HepG2 (cell line): ENCODE measurements around the gene TBC1D2B. TPM values are rescaled to one million over a fixed set of nuclear protein-coding genes. Genes with fewer than 3 reads are reported as not detected.
A peak's percentile ranks its signal among the peaks of the same experiment; 100 is the strongest.

ENCODE experiments used
- DR1 ChIP-seq: sonication (generic); formaldehyde crosslinking; IDR thresholded peaks from 2 replicates; pipeline ENCODE4 v1.8.0; 2021; ENCODE audit warnings: mild to moderate bottlenecking, missing genetic modification reagents, inconsistent platforms
- IRX3 ChIP-seq: sonication (generic); formaldehyde crosslinking; IDR thresholded peaks from 2 replicates; pipeline ENCODE4 v1.8.1; 2023; ENCODE audit warnings: mild to moderate bottlenecking, low read depth, missing genetic modification reagents, borderline replicate concordance
- KDM5A ChIP-seq: fragments of 200-600 bp; sonication (generic); IDR thresholded peaks from 2 replicates; pipeline ENCODE4 v1.7.0; 2018; ENCODE audit warnings: antibody characterized with exemption, mild to moderate bottlenecking, low read length, borderline replicate concordance
- MLLT10 ChIP-seq: sonication (generic); formaldehyde crosslinking; IDR thresholded peaks from 2 replicates; pipeline ENCODE4 v1.4.0; 2020; ENCODE audit warnings: missing genetic modification reagents
- NFYB ChIP-seq: sonication (generic); formaldehyde crosslinking; IDR thresholded peaks from 2 replicates; pipeline ENCODE4 v1.4.0; 2020; ENCODE audit warnings: missing genetic modification reagents
- REL ChIP-seq: sonication (generic); formaldehyde crosslinking; conservative IDR thresholded peaks from 2 replicates; pipeline ENCODE4 v1.8.0; 2022; ENCODE audit warnings: mild to moderate bottlenecking, missing genetic modification reagents, moderate library complexity
- SAP130 ChIP-seq: IDR thresholded peaks from 2 replicates; pipeline ENCODE4 v1.6.1; 2016; ENCODE audit warnings: low read depth
- ZMAT3 ChIP-seq: sonication (generic); formaldehyde crosslinking; conservative IDR thresholded peaks from 2 replicates; pipeline ENCODE4 v1.7.0; 2021; ENCODE audit warnings: missing genetic modification reagents
- ZMYM4 ChIP-seq: sonication (generic); formaldehyde crosslinking; IDR thresholded peaks from 2 replicates; pipeline ENCODE4 v1.8.1; 2023; ENCODE audit warnings: mild to moderate bottlenecking, missing genetic modification reagents
- ZNF329 ChIP-seq: sonication (generic); formaldehyde crosslinking; IDR thresholded peaks from 2 replicates; pipeline ENCODE4 v1.9.0; 2021; ENCODE audit warnings: low read depth, mild to moderate bottlenecking, missing genetic modification reagents
- ZNF333 ChIP-seq: sonication (generic); formaldehyde crosslinking; IDR thresholded peaks from 2 replicates; pipeline ENCODE4 v1.4.0; 2020; ENCODE audit warnings: mild to moderate bottlenecking, missing genetic modification reagents, borderline replicate concordance
- ZNF367 ChIP-seq: sonication (generic); formaldehyde crosslinking; IDR thresholded peaks from 2 replicates; pipeline ENCODE4 v1.4.0; 2020; ENCODE audit warnings: missing genetic modification reagents, borderline replicate concordance
- ZNF496 ChIP-seq: sonication (generic); formaldehyde crosslinking; IDR thresholded peaks from 2 replicates; pipeline ENCODE4 v1.8.1; 2023; ENCODE audit warnings: mild to moderate bottlenecking, moderate library complexity, missing genetic modification reagents; ENCODE audit not compliant: insufficient replicate concordance
- ZNF549 ChIP-seq: sonication (generic); formaldehyde crosslinking; IDR thresholded peaks from 2 replicates; pipeline ENCODE4 v1.5.0; 2020; ENCODE audit warnings: missing genetic modification reagents
- ZSCAN30 ChIP-seq: sonication (generic); formaldehyde crosslinking; IDR thresholded peaks from 2 replicates; pipeline ENCODE4 v1.5.0; 2020; ENCODE audit warnings: mild to moderate bottlenecking, missing genetic modification reagents
- polyA plus RNA-seq, 8 experiments: library from polyadenylated mRNA; depleted of rRNA in 3 of 8; stranded (reverse) in 7 of 8; unstranded in 1 of 8; fragments of >200 nt; fragmentation: Illumina TruSeq in 4 of 8; extraction: Trizol in 4 of 8; gene quantifications; 2 replicates each; pipeline versions ENCODE4 v1.2.1 to v1.2.3, GENCODE V29; 2011 to 2016; ENCODE audit warnings: low read depth in 4 of 8, missing spikeins in 1 of 8, mixed read lengths in 1 of 8; ENCODE audit not compliant: insufficient read depth in 1 of 8
- total RNA-seq, 5 experiments: library from RNA; depleted of rRNA; stranded (reverse); fragments of >200 nt; fragmentation: Illumina TruSeq; extraction: Trizol; gene quantifications; 2 replicates each; pipeline ENCODE4 v1.2.3, GENCODE V29; 2016; ENCODE audit warnings: low read depth in 1 of 5
- TF ChIP-seq, protein P1 (sequence below): IDR thresholded peaks from 2 replicates; pipeline ENCODE4 v1.4.0; 2020; ENCODE audit warnings: mild to moderate bottlenecking, missing genetic modification reagents
- TF ChIP-seq, protein P2 (sequence below): sonication (generic); formaldehyde crosslinking; IDR thresholded peaks from 2 replicates; pipeline ENCODE4 v1.9.0; 2022; ENCODE audit warnings: missing genetic modification reagents, mild to moderate bottlenecking, borderline replicate concordance
- TF ChIP-seq, protein P3 (sequence below): sonication (generic); formaldehyde crosslinking; IDR thresholded peaks from 2 replicates; pipeline ENCODE4 v1.4.0; 2020; ENCODE audit warnings: mild to moderate bottlenecking, missing genetic modification reagents
- TF ChIP-seq, protein P4 (sequence below): IDR thresholded peaks from 2 replicates; pipeline ENCODE4 v1.6.1; 2016; ENCODE audit warnings: missing genetic modification reagents, missing compliant biosample characterization

TBC1D2B gene
- total and polyA plus RNA-seq, 2 of the 13 experiments (the other 11 are each of a cell fraction or from before 2014, with no cell fraction given), result 10.1 to 14.4 TPM

DNA sequence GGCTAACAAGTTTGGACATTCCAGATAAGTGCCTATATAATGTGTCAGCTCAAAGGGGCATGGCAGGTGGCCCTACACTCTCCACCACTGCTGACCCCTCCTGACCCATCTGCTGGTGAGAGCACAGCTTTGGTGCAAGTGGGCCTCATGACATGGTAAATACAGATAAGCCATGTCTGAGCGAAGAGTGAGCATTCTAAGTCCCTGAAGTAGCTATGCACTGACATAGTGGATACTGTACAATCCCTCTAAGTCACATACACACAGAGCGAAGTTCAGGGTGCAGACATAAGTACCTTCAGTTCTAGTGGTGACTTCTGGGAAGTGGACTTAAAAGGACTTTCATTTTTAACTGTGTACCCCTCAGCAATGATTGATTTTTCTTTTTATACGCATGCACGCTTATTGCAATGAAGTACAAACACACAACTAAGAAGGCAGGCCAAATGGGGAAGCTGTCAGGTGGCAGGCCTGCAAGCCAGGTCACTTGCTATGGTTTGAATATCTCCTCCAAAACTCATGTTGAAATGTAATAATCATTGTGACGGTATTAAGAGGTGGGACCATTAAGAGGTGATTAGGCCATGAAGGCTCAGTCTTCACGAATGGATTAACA is 41.5 kb downstream of the TBC1D2B start (continued):
- TF ChIP-seq, protein P1, sequence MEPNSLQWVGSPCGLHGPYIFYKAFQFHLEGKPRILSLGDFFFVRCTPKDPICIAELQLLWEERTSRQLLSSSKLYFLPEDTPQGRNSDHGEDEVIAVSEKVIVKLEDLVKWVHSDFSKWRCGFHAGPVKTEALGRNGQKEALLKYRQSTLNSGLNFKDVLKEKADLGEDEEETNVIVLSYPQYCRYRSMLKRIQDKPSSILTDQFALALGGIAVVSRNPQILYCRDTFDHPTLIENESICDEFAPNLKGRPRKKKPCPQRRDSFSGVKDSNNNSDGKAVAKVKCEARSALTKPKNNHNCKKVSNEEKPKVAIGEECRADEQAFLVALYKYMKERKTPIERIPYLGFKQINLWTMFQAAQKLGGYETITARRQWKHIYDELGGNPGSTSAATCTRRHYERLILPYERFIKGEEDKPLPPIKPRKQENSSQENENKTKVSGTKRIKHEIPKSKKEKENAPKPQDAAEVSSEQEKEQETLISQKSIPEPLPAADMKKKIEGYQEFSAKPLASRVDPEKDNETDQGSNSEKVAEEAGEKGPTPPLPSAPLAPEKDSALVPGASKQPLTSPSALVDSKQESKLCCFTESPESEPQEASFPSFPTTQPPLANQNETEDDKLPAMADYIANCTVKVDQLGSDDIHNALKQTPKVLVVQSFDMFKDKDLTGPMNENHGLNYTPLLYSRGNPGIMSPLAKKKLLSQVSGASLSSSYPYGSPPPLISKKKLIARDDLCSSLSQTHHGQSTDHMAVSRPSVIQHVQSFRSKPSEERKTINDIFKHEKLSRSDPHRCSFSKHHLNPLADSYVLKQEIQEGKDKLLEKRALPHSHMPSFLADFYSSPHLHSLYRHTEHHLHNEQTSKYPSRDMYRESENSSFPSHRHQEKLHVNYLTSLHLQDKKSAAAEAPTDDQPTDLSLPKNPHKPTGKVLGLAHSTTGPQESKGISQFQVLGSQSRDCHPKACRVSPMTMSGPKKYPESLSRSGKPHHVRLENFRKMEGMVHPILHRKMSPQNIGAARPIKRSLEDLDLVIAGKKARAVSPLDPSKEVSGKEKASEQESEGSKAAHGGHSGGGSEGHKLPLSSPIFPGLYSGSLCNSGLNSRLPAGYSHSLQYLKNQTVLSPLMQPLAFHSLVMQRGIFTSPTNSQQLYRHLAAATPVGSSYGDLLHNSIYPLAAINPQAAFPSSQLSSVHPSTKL (CRISPR knock-in tag), result peak; percentile 76
- TF ChIP-seq ZNF496 (no peak), ZSCAN30 (CRISPR knock-in tag) (no peak), REL (CRISPR knock-in tag) (no peak), MLLT10 (CRISPR knock-in tag) (no peak), ZMYM4 (peak; percentile 6; the same call in 1 of the 2 replicates), ZMAT3 (CRISPR knock-in tag) (no peak), ZNF367 (CRISPR knock-in tag) (no peak), ZNF333 (CRISPR knock-in tag) (no peak), NFYB (CRISPR knock-in tag) (no peak), SAP130 (peak; percentile 70), ZNF549 (CRISPR knock-in tag) (no peak), ZNF329 (no peak), IRX3 (CRISPR knock-in tag) (no peak), KDM5A (no peak), DR1 (CRISPR knock-in tag) (no peak)
- TF ChIP-seq, protein P2, sequence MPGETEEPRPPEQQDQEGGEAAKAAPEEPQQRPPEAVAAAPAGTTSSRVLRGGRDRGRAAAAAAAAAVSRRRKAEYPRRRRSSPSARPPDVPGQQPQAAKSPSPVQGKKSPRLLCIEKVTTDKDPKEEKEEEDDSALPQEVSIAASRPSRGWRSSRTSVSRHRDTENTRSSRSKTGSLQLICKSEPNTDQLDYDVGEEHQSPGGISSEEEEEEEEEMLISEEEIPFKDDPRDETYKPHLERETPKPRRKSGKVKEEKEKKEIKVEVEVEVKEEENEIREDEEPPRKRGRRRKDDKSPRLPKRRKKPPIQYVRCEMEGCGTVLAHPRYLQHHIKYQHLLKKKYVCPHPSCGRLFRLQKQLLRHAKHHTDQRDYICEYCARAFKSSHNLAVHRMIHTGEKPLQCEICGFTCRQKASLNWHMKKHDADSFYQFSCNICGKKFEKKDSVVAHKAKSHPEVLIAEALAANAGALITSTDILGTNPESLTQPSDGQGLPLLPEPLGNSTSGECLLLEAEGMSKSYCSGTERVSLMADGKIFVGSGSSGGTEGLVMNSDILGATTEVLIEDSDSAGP (CRISPR knock-in tag), result no peak
- TF ChIP-seq, protein P3, sequence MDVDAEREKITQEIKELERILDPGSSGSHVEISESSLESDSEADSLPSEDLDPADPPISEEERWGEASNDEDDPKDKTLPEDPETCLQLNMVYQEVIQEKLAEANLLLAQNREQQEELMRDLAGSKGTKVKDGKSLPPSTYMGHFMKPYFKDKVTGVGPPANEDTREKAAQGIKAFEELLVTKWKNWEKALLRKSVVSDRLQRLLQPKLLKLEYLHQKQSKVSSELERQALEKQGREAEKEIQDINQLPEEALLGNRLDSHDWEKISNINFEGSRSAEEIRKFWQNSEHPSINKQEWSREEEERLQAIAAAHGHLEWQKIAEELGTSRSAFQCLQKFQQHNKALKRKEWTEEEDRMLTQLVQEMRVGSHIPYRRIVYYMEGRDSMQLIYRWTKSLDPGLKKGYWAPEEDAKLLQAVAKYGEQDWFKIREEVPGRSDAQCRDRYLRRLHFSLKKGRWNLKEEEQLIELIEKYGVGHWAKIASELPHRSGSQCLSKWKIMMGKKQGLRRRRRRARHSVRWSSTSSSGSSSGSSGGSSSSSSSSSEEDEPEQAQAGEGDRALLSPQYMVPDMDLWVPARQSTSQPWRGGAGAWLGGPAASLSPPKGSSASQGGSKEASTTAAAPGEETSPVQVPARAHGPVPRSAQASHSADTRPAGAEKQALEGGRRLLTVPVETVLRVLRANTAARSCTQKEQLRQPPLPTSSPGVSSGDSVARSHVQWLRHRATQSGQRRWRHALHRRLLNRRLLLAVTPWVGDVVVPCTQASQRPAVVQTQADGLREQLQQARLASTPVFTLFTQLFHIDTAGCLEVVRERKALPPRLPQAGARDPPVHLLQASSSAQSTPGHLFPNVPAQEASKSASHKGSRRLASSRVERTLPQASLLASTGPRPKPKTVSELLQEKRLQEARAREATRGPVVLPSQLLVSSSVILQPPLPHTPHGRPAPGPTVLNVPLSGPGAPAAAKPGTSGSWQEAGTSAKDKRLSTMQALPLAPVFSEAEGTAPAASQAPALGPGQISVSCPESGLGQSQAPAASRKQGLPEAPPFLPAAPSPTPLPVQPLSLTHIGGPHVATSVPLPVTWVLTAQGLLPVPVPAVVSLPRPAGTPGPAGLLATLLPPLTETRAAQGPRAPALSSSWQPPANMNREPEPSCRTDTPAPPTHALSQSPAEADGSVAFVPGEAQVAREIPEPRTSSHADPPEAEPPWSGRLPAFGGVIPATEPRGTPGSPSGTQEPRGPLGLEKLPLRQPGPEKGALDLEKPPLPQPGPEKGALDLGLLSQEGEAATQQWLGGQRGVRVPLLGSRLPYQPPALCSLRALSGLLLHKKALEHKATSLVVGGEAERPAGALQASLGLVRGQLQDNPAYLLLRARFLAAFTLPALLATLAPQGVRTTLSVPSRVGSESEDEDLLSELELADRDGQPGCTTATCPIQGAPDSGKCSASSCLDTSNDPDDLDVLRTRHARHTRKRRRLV (CRISPR knock-in tag), result no peak
- TF ChIP-seq, protein P4, sequence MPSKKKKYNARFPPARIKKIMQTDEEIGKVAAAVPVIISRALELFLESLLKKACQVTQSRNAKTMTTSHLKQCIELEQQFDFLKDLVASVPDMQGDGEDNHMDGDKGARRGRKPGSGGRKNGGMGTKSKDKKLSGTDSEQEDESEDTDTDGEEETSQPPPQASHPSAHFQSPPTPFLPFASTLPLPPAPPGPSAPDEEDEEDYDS (CRISPR knock-in tag), result peak; percentile 52; the same call in 1 of the 2 replicates
